ENCODE results near the gene TAF3.

DNA sequence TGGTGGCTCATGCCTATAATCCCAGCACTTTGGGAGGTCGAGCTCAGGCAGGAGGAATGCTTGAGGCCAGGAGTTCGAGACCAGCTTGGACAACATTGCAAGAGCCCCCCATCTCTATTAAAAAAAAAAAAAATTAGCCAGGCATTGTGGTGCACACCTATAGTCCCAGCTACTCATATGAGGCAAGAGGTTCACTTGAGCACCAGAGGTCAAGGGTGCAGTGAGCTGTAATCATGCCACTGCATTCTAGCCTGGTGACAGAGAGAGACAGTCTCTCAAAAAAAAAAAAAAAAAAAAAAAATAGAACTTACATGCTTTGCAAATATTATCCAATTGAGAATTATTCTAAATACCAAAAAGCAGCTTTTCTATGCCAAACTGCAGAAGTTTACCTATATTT, 41.5 kb upstream of the TAF3 start:
- TF ChIP-seq, protein P1, sequence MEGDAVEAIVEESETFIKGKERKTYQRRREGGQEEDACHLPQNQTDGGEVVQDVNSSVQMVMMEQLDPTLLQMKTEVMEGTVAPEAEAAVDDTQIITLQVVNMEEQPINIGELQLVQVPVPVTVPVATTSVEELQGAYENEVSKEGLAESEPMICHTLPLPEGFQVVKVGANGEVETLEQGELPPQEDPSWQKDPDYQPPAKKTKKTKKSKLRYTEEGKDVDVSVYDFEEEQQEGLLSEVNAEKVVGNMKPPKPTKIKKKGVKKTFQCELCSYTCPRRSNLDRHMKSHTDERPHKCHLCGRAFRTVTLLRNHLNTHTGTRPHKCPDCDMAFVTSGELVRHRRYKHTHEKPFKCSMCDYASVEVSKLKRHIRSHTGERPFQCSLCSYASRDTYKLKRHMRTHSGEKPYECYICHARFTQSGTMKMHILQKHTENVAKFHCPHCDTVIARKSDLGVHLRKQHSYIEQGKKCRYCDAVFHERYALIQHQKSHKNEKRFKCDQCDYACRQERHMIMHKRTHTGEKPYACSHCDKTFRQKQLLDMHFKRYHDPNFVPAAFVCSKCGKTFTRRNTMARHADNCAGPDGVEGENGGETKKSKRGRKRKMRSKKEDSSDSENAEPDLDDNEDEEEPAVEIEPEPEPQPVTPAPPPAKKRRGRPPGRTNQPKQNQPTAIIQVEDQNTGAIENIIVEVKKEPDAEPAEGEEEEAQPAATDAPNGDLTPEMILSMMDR (IDR thresholded peaks at IDR 0.05; ENCODE audit: borderline replicate concordance, extremely low read depth, low read length, poor library complexity, severe bottlenecking) = no peak
- no peak for TF ChIP-seq EZH2 (IDR thresholded peaks at IDR 0.05; ENCODE audit: borderline replicate concordance, low read depth, low read length, severe bottlenecking)

All from DND-41 (cell line).